ENCODE measurements around the gene C10orf90.

GRCh38 chr10:126390324-126390723 lies 280.2 kb downstream of the C10orf90 start:
- TF ChIP-seq CTCF (IDR thresholded peaks at IDR 0.05): no peak
- no peak for TF ChIP-seq POLR2A (IDR thresholded peaks at IDR 0.05)

Data from Peyer's patch (tissue), 4 donors.